Ishikawa (cell line): ENCODE measurements around the gene MRPS15.

Experiments
- CEBPB ChIP-seq: IDR thresholded peaks from 2 replicates; pipeline ENCODE4 v1.6.1; 2012
- CREB1 ChIP-seq: IDR thresholded peaks from 2 replicates; pipeline ENCODE4 v1.6.1; 2012; ENCODE audit warnings: low read depth
- TEAD4 ChIP-seq: IDR thresholded peaks from 2 replicates; pipeline ENCODE4 v1.6.1; 2012

DNA sequence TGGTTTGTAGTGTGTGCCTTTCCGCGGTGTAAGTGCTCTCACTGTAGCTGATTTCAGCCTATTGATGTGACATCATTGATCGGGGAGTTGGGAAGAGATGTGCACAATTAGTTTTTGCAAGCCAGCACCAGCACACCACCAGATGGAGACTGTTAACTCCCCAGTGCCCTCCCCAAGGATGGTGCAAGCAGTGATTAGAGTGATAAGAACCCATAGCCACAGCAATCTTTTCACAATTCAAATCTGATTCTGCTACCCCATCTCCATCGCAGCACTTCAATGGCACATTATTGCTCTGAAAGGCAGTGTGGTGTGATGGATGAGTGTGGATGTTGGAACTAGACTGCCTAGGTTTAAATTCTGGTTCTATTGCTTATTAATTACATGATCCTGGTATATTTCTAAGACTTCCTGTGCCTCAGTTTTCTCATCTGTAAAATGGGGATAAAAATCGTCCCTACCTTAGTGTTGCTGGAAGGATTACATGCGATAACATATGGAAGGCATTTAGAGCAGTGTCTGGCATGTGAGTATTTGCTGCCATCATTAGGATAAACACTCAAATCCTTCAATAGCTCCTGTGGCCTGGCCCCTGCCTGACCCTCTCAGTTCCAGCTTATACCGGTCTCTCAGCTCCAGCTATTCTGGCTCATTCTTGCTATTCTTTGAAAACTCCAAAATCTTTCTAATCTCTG, 11.9 kb upstream of the MRPS15 start:
- TF ChIP-seq CREB1 = no peak
- no peak for TF ChIP-seq CEBPB
- no peak for TF ChIP-seq TEAD4
